ENCODE results near the gene PPP1R16B. TPM values are rescaled to one million over a fixed set of nuclear protein-coding genes. Genes with fewer than 3 reads are reported as not detected.

PPP1R16B gene
- total RNA-seq, 1 donor from 2014 or later, result 6.4 TPM

GRCh38 chr20:38764567-38765318 is 40.8 kb upstream of the PPP1R16B start:
- DNase-seq (ENCODE audit: extremely low spot score in 2 of 2), result no peak
- peak in 1 of 2 donors; percentile 53 for TF ChIP-seq POLR2AphosphoS5 (IDR thresholded peaks at IDR 0.05; ENCODE audit: insufficient read depth in 1 of 2, low read depth in 1 of 2)
- no peak for TF ChIP-seq CTCF (IDR thresholded peaks at IDR 0.05)
- Histone ChIP-seq H3K9me3 (no peaks in the 10 kb centered on the region), H3K4me3 (no peak overlapping the region), H3K27ac (no peak overlapping the region), H3K4me1 (peaks cover 6% of the 10 kb centered on the region), H3K36me3 (peaks cover 0 to 82% of the 10 kb centered on the region in 2 donors), H3K27me3 (no peaks in the 10 kb centered on the region)
- intact Hi-C loops (cut with DNase I), result no loop called here

GRCh38 chr20:38766071-38766470 is 39.4 kb upstream of the PPP1R16B start:
- intact Hi-C loops (cut with DNase I), result no loop called here
- H3K4me1 ChIP-seq, result peaks cover 6% of the 10 kb centered on the region
- no peak overlapping the region for H3K27ac ChIP-seq
- no peak for DNase-seq (ENCODE audit: extremely low spot score in 2 of 2)
- TF ChIP-seq POLR2A (IDR thresholded peaks at IDR 0.05) (no peak), CTCF (IDR thresholded peaks at IDR 0.05) (no peak), POLR2AphosphoS5 (IDR thresholded peaks at IDR 0.05; ENCODE audit: insufficient read depth in 1 of 2, low read depth in 1 of 2) (no peak)
- H3K4me3 ChIP-seq, result no peak overlapping the region
- no peaks in the 10 kb centered on the region for H3K9me3 ChIP-seq
- no peaks in the 10 kb centered on the region for H3K27me3 ChIP-seq
- peaks cover 0 to 76% of the 10 kb centered on the region in 2 donors for H3K36me3 ChIP-seq

GRCh38 chr20:38769376-38770295 is 35.9 kb upstream of the PPP1R16B start:
- no peak overlapping the region for H3K4me3 ChIP-seq
- H3K27me3 ChIP-seq, result no peaks in the 10 kb centered on the region
- no peak overlapping the region for H3K27ac ChIP-seq
- H3K36me3 ChIP-seq, result peaks cover 8 to 80% of the 10 kb centered on the region in 2 donors
- H3K4me1 ChIP-seq, result peaks cover 2% of the 10 kb centered on the region
- H3K9me3 ChIP-seq, result no peaks in the 10 kb centered on the region
- intact Hi-C loops (cut with DNase I), result no loop called here
- DNase-seq (ENCODE audit: extremely low spot score in 2 of 2), result no peak
- TF ChIP-seq CTCF (IDR thresholded peaks at IDR 0.05) (no peak), POLR2AphosphoS5 (IDR thresholded peaks at IDR 0.05; ENCODE audit: insufficient read depth in 1 of 2, low read depth in 1 of 2) (no peak), POLR2A (IDR thresholded peaks at IDR 0.05) (no peak)

- H3K27me3 ChIP-seq, result no peaks in the 10 kb centered on the region
- no peak overlapping the region for H3K27ac ChIP-seq
- intact Hi-C loops (cut with DNase I), result no loop called here
- no peak for TF ChIP-seq CTCF (IDR thresholded peaks at IDR 0.05)
- TF ChIP-seq POLR2A (IDR thresholded peaks at IDR 0.05), result no peak
- no peak for TF ChIP-seq POLR2AphosphoS5 (IDR thresholded peaks at IDR 0.05; ENCODE audit: insufficient read depth in 1 of 2, low read depth in 1 of 2)
- H3K4me1 ChIP-seq, result no peaks in the 10 kb centered on the region
- no peaks in the 10 kb centered on the region for H3K9me3 ChIP-seq
- H3K4me3 ChIP-seq, result no peak overlapping the region
- H3K36me3 ChIP-seq, result peaks cover 8 to 76% of the 10 kb centered on the region in 2 donors
- no peak for DNase-seq (ENCODE audit: extremely low spot score in 2 of 2)
Observed at GRCh38 chr20:38770546-38770945, 35.0 kb upstream of the PPP1R16B start.

All from vagina (tissue), 2 donors.